Lower leg skin (tissue), 3 donors: ENCODE results near the gene LCN9.

Experiments used
- CTCF ChIP-seq, 3 donors: fragments of 450-650 bp; IDR thresholded peaks; one replicate each; pipeline ENCODE4 v1.5.1; 2016; ENCODE audit warnings: antibody characterized with exemption in 3 of 3, mild to moderate bottlenecking in 3 of 3, moderate library complexity in 2 of 3
- POLR2A ChIP-seq, 2 donors: fragments of 450-650 bp; IDR thresholded peaks; one replicate each; pipeline ENCODE4 v1.6.1; 2016 to 2017; ENCODE audit warnings: antibody characterized with exemption in 2 of 2, mild to moderate bottlenecking in 1 of 2, moderate library complexity in 1 of 2

- TF ChIP-seq CTCF (IDR thresholded peaks at IDR 0.05) (no peak), POLR2A (IDR thresholded peaks at IDR 0.05) (no peak)
Measured at GRCh38 chr9:135698236-135698635, 35.1 kb downstream of the LCN9 start.
